GM19438 (cell line): ENCODE data around the gene PAFAH2.

Experiments
- ATAC-seq: cut with Tn5 transposase; IDR thresholded peaks from one replicate; pipeline ENCODE4 v1.9.1; 2021; ENCODE audit warnings: low read depth; ENCODE audit not compliant: unreplicated experiment

PAFAH2 gene

GRCh38 chr1:26015358-26015757 lies 17.5 kb upstream of the PAFAH2 start:
- ATAC-seq = no peak

- ATAC-seq = no peak
Observed at GRCh38 chr1:26014179-26014578, 16.3 kb upstream of the PAFAH2 start.

- ATAC-seq = no peak
Observed at GRCh38 chr1:26012864-26013263, 15.0 kb upstream of the PAFAH2 start.

- no peak for ATAC-seq
Observed at GRCh38 chr1:26010825-26011224, 13.0 kb upstream of the PAFAH2 start.

GRCh38 chr1:26009796-26010447 lies 12.1 kb upstream of the PAFAH2 start:
- no peak for ATAC-seq

- no peak for ATAC-seq
Observed at GRCh38 chr1:26006710-26007109, 8.8 kb upstream of the PAFAH2 start.

GRCh38 chr1:26005434-26006105 lies 7.7 kb upstream of the PAFAH2 start:
- no peak for ATAC-seq

GRCh38 chr1:26003756-26004155 lies 5.9 kb upstream of the PAFAH2 start:
- no peak for ATAC-seq

- ATAC-seq = no peak
Observed at GRCh38 chr1:26003262-26003661, 5.4 kb upstream of the PAFAH2 start.

GRCh38 chr1:25999041-25999800 lies 1.4 kb upstream of the PAFAH2 start:
- no peak for ATAC-seq

- ATAC-seq = no peak
Observed at GRCh38 chr1:25996966-25997827, 666 bp downstream of the PAFAH2 start.

GRCh38 chr1:25994402-25995150 lies 3.3 kb downstream of the PAFAH2 start:
- ATAC-seq = no peak

GRCh38 chr1:25993197-25993951 lies 4.5 kb downstream of the PAFAH2 start:
- no peak for ATAC-seq

GRCh38 chr1:25992689-25993171 lies 5.1 kb downstream of the PAFAH2 start:
- no peak for ATAC-seq

- no peak for ATAC-seq
Observed at GRCh38 chr1:25991937-25992688, 5.8 kb downstream of the PAFAH2 start.

GRCh38 chr1:25990702-25991395 lies 7.0 kb downstream of the PAFAH2 start:
- ATAC-seq = no peak

- no peak for ATAC-seq
Observed at GRCh38 chr1:25990251-25990650, 7.6 kb downstream of the PAFAH2 start.
